ENCODE data around the gene ERI3.

ERI3 gene

GRCh38 chr1:44262816-44263567 is 92.1 kb downstream of the ERI3 start:
- no peak for DNase-seq (ENCODE audit: low read depth in 2 of 2)

GRCh38 chr1:44262414-44262813 is 92.6 kb downstream of the ERI3 start:
- DNase-seq (ENCODE audit: low read depth in 2 of 2), result no peak

GRCh38 chr1:44261962-44262361 is 93.1 kb downstream of the ERI3 start:
- DNase-seq (ENCODE audit: low read depth in 2 of 2), result no peak

- DNase-seq (ENCODE audit: low read depth in 2 of 2), result no peak
Measured at GRCh38 chr1:44261171-44261817, 93.8 kb downstream of the ERI3 start.

- no peak for DNase-seq (ENCODE audit: low read depth in 2 of 2)
Measured at GRCh38 chr1:44260792-44261170, 94.3 kb downstream of the ERI3 start.

- no peak for DNase-seq (ENCODE audit: low read depth in 2 of 2)
Measured at GRCh38 chr1:44259090-44259489, 96.0 kb downstream of the ERI3 start.

- DNase-seq (ENCODE audit: low read depth in 2 of 2), result no peak
Measured at GRCh38 chr1:44256762-44257554, 98.1 kb downstream of the ERI3 start.

- peak in 1 of 2 donors; percentile 5 for DNase-seq (ENCODE audit: low read depth in 2 of 2)
Measured at GRCh38 chr1:44254392-44254910, 100.6 kb downstream of the ERI3 start.

- DNase-seq (ENCODE audit: low read depth in 2 of 2), result no peak
Measured at GRCh38 chr1:44251989-44252671, 102.9 kb downstream of the ERI3 start.

- DNase-seq (ENCODE audit: low read depth in 2 of 2), result no peak
Measured at GRCh38 chr1:44251486-44251885, 103.6 kb downstream of the ERI3 start.

GRCh38 chr1:44250068-44250781 is 104.8 kb downstream of the ERI3 start:
- no peak for DNase-seq (ENCODE audit: low read depth in 2 of 2)

GRCh38 chr1:44249543-44249942 is 105.5 kb downstream of the ERI3 start:
- DNase-seq (ENCODE audit: low read depth in 2 of 2), result no peak

- no peak for DNase-seq (ENCODE audit: low read depth in 2 of 2)
Measured at GRCh38 chr1:44246806-44247205, 108.3 kb downstream of the ERI3 start.

- no peak for DNase-seq (ENCODE audit: low read depth in 2 of 2)
Measured at GRCh38 chr1:44244986-44245385, 110.1 kb downstream of the ERI3 start.

GRCh38 chr1:44243782-44244495 is 111.1 kb downstream of the ERI3 start:
- DNase-seq (ENCODE audit: low read depth in 2 of 2), result no peak

- no peak for DNase-seq (ENCODE audit: low read depth in 2 of 2)
Measured at GRCh38 chr1:44242746-44243145, 112.3 kb downstream of the ERI3 start.

- DNase-seq (ENCODE audit: low read depth in 2 of 2), result no peak
Measured at GRCh38 chr1:44240802-44241671, 114.0 kb downstream of the ERI3 start.

- DNase-seq (ENCODE audit: low read depth in 2 of 2), result no peak
Measured at GRCh38 chr1:44239961-44240371, 115.1 kb downstream of the ERI3 start.

GRCh38 chr1:44239331-44239960 is 115.6 kb downstream of the ERI3 start:
- no peak for DNase-seq (ENCODE audit: low read depth in 2 of 2)

All from stimulated activated CD4-positive, alpha-beta T cell treated with anti-CD3 and anti-CD28 coated beads, Interleukin-15, amount 100 ng/mL, for 48 hours (primary cell).